ENCODE results near the gene CMSS1. TPM values are rescaled to one million over a fixed set of nuclear protein-coding genes. Genes with fewer than 3 reads are reported as not detected.

Gene CMSS1
- total RNA-seq, 1 donor = 8.6 TPM

DNA sequence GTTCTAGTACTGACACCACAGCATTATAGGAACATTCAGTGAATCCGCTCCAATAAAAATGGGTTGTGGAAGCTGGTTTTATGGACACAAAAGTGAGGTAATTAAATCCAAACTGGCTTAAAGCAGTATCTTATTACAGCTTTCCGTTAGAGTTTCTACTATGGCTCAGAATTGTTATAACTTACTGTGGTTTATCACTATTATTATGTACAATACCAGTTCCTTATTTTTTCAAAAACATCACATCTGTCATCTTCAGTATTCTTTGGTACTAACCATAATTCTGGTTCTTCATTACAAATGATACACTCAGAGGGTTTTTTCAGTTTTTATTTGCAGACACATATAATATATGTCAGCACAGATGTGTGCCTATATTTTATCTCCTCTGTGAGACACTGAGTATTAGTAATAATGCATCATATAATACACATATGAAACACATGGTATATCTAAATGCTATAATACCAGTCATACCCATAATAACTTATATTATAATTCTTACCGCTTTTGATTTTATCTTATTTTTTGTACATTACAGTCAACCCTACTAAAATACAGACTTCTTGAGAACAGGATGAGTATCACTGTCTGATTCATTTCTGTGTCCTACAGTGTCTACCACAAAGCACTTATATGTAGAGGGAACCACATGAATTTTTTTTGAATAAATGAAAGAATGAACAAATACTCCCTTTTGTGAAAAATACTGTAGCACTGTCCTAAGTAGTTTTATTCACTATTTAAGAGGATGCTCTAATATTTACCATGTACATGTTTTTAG lies 39.0 kb downstream of the CMSS1 start:
- TF ChIP-seq, protein P1, sequence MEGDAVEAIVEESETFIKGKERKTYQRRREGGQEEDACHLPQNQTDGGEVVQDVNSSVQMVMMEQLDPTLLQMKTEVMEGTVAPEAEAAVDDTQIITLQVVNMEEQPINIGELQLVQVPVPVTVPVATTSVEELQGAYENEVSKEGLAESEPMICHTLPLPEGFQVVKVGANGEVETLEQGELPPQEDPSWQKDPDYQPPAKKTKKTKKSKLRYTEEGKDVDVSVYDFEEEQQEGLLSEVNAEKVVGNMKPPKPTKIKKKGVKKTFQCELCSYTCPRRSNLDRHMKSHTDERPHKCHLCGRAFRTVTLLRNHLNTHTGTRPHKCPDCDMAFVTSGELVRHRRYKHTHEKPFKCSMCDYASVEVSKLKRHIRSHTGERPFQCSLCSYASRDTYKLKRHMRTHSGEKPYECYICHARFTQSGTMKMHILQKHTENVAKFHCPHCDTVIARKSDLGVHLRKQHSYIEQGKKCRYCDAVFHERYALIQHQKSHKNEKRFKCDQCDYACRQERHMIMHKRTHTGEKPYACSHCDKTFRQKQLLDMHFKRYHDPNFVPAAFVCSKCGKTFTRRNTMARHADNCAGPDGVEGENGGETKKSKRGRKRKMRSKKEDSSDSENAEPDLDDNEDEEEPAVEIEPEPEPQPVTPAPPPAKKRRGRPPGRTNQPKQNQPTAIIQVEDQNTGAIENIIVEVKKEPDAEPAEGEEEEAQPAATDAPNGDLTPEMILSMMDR (IDR thresholded peaks at IDR 0.05; ENCODE audit: insufficient read depth, low read depth, low read length) = no peak
- no peak for DNase-seq (ENCODE audit: low read depth)
- no peak overlapping the region for H3K4me3 ChIP-seq (ENCODE audit: low read depth, low read length)

DNA sequence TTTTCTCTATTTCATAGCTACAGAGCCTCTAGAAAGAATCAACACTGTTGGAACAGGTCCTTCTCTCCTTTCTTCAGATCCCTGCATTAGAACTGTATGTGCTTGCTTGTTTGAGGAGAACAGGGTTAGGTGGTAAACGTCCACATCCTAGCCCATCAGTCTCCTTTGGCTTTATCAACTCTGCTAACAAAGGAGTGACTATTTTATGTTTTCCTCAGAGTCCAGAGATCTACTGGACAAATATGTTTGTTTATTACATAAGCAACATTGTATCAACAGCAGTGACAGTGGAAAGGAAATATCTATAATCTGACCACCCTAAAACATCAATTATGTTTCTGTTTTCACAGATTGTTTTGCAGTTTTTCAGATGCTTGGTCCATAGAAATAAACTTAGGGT lies 39.6 kb downstream of the CMSS1 start:
- TF ChIP-seq, protein P1 (IDR thresholded peaks at IDR 0.05; ENCODE audit: insufficient read depth, low read depth, low read length) = no peak
- no peak overlapping the region for H3K4me3 ChIP-seq (ENCODE audit: low read depth, low read length)
- no peak for DNase-seq (ENCODE audit: low read depth)

DNA sequence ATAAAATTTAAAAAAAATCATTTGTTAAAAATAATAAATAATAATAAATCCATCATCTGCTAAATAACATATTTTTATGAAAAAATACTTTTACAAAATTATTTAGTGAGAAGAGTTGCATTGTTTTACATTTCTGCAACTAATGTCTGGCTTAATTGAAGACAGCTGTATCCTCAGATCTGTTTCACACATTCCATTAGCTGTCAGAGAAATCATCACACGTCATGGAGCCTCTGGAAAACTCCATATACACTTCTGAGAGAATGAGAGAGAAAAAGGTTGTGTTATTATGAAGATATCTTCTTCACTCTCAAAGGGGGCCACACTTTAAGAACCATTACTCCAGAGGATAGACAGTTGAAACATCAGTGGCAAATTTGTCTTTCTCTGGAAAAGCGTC lies 40.8 kb downstream of the CMSS1 start:
- TF ChIP-seq, protein P1 (IDR thresholded peaks at IDR 0.05; ENCODE audit: insufficient read depth, low read depth, low read length) = no peak
- H3K4me3 ChIP-seq (ENCODE audit: low read depth, low read length) = no peak overlapping the region
- no peak for DNase-seq (ENCODE audit: low read depth)

DNA sequence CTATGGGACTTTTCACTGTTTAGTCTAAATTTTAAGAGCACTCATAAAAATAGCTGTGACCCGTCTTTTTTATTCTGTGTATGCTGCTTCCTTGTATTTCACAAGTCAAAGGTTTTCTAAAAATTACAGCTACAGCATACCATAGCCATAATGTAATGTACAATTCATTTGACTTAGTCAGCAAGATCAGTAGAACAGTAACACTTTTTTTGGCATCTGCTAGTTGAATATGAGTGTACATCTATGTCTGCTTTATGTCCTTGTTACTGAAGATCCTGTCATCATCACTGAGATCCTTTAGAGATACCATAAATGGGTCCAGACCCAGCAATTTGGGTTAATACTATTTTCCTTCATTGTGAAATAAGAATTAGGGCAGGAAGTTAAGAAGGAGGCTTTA lies 42.2 kb downstream of the CMSS1 start:
- DNase-seq (ENCODE audit: low read depth) = peak; percentile 97
- H3K4me3 ChIP-seq (ENCODE audit: low read depth, low read length) = no peak overlapping the region
- TF ChIP-seq, protein P1 (IDR thresholded peaks at IDR 0.05; ENCODE audit: insufficient read depth, low read depth, low read length) = no peak

DNA sequence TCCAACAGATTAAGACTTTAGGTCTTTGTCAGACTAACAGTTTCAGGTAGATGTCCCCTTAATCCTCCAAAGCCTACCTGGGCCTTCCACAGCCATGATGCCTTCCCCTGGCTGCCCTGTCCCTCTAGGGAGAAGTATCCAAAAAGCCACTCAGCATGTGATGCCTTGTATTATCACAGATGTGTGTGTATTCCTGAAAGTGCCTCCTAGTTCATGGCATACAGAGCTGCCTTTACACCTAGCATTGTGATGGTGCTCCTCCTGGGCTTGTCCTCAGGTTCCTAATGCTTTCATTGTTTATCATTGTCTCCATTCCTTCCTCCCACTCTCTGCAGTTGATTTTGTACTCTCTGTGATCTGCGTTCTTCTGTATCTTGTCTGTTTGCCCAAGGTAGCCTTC lies 43.6 kb downstream of the CMSS1 start:
- DNase-seq (ENCODE audit: low read depth) = no peak
- TF ChIP-seq, protein P1 (IDR thresholded peaks at IDR 0.05; ENCODE audit: insufficient read depth, low read depth, low read length) = no peak

DNA sequence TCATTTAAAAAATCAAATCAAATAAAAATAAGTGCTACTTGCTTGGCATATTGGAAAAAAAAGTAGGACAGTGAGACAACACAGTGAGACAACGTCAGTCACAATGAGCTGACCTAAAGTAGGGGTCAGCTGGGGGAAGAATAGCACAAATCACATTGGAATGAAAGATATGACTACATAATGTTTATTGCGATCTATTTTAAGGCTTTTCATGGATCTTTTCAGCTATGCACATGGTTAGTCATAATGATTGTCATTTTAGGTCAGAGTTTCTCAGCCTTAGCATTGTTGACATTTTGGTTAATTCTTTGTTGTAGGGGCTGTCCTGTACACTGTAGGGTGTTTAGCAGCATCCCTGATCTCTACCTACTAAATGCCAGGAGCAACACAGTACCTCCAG lies 44.5 kb downstream of the CMSS1 start:
- no peak for DNase-seq (ENCODE audit: low read depth)
- TF ChIP-seq, protein P1 (IDR thresholded peaks at IDR 0.05; ENCODE audit: insufficient read depth, low read depth, low read length) = no peak
- H3K4me3 ChIP-seq (ENCODE audit: low read depth, low read length) = no peak overlapping the region

More for the DNA sequence above, 43.6 kb downstream of the CMSS1 start:
- H3K4me3 ChIP-seq (ENCODE audit: low read depth, low read length) = no peak overlapping the region

DNA sequence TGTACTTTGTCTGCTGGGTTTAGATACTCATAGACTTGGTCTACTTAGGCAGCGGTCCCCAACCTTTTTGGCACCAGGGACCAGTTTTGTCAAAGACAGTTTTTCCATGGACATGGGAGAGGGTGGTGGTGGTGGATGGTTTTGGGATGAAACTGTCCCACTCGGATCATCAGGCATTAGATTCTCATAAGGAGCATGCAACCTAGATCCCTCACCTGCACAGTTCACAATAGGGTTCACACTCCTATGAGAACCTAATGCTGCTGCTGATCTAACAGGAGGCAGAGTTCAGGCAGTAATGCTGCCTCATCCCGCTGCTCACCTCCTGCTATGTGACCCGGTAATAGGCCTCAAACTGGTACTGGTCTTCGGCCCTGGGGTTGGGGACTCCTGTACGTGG lies 45.3 kb downstream of the CMSS1 start:
- H3K4me3 ChIP-seq (ENCODE audit: low read depth, low read length) = no peak overlapping the region
- no peak for DNase-seq (ENCODE audit: low read depth)
- TF ChIP-seq, protein P1 (IDR thresholded peaks at IDR 0.05; ENCODE audit: insufficient read depth, low read depth, low read length) = no peak

Data from fibroblast of villous mesenchyme (primary cell).